ENCODE measurements around the gene NEIL3.

The NEIL3 gene

DNA sequence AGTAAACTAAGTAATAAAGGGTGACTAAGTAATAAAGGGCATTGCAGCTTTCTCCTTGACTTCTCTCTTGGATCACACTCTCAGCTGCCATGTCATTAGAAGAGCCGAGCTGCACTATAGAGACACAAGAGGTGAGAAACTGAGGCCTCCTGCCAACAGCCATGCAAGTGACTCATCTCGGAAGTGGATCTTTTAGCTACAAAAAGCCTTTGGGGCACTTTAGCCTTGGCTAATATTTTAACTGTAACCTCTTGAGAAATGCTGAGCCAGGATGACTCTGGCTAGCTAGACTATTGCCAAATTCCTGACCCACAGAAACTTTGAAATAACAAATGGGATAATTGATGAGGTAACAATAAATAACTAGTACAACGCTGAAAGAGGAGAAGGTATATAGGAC, 1.5 kb upstream of the NEIL3 start:
- no peaks in the 10 kb centered on the region for H3K9me3 ChIP-seq
- no peaks in the 10 kb centered on the region for H3K36me3 ChIP-seq
- no peak overlapping the region for H3K4me3 ChIP-seq (ENCODE audit: low read depth, low read length)
- TF ChIP-seq, protein P1, sequence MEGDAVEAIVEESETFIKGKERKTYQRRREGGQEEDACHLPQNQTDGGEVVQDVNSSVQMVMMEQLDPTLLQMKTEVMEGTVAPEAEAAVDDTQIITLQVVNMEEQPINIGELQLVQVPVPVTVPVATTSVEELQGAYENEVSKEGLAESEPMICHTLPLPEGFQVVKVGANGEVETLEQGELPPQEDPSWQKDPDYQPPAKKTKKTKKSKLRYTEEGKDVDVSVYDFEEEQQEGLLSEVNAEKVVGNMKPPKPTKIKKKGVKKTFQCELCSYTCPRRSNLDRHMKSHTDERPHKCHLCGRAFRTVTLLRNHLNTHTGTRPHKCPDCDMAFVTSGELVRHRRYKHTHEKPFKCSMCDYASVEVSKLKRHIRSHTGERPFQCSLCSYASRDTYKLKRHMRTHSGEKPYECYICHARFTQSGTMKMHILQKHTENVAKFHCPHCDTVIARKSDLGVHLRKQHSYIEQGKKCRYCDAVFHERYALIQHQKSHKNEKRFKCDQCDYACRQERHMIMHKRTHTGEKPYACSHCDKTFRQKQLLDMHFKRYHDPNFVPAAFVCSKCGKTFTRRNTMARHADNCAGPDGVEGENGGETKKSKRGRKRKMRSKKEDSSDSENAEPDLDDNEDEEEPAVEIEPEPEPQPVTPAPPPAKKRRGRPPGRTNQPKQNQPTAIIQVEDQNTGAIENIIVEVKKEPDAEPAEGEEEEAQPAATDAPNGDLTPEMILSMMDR (IDR thresholded peaks at IDR 0.05; ENCODE audit: low read depth, low read length) = no peak
- no peaks in the 10 kb centered on the region for H3K4me1 ChIP-seq
- DNase-seq = no peak
- H3K27me3 ChIP-seq = no peaks in the 10 kb centered on the region

- Histone ChIP-seq H3K36me3 (no peaks in the 10 kb centered on the region), H3K9me3 (no peaks in the 10 kb centered on the region), H3K4me3 (ENCODE audit: low read depth, low read length) (peak overlapping the region; percentile 77), H3K27me3 (no peaks in the 10 kb centered on the region), H3K4me1 (no peaks in the 10 kb centered on the region)
- TF ChIP-seq, protein P1 (IDR thresholded peaks at IDR 0.05; ENCODE audit: low read depth, low read length) = no peak
- no peak for DNase-seq
These were observed 690 bp upstream of the NEIL3 start for GRCh38 chr4:177308847-177309521.

DNA sequence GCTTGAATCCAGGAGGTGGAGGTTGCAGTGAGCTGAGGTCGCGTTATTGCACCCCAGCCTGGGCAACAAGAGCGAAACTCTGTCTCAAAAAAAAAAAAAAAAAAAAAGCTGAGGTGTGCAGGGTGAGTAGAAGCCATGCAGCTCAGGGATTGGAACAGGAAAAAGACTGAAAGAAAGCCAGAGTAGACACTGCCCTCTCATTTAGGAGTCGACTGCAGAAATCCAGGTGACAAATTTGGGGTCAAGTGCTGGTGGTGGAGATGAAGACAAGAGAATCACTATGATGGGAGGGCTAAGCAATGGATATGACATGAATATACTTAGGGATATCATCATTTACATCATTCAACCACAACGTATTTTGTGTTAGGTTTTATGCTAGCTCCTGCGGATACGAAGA, 1.9 kb downstream of the NEIL3 start:
- TF ChIP-seq, protein P1 (IDR thresholded peaks at IDR 0.05; ENCODE audit: low read depth, low read length) = no peak
- H3K9me3 ChIP-seq = no peaks in the 10 kb centered on the region
- H3K4me3 ChIP-seq (ENCODE audit: low read depth, low read length) = no peak overlapping the region
- no peaks in the 10 kb centered on the region for H3K36me3 ChIP-seq
- no peaks in the 10 kb centered on the region for H3K4me1 ChIP-seq
- H3K27me3 ChIP-seq = no peaks in the 10 kb centered on the region
- no peak for DNase-seq

DNA sequence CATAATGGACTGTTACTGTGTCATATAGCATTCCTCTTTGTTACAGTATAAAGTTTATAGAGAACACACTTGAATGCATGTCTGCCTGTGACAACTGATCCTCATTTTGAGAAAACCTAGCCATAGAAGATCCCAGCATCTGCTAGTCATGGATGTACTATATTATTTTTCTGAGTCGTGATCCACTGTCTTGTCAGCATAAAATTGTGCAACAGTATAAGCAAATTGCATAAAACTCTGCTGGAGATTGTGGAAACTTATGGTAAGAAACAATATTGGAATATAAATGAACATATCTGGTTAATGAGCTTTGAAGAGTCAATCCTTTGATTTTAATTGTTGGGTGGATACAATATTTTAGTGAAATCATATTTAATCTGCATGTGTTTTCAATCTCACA, 3.6 kb downstream of the NEIL3 start:
- TF ChIP-seq, protein P1 (IDR thresholded peaks at IDR 0.05; ENCODE audit: low read depth, low read length) = no peak
- Histone ChIP-seq H3K36me3 (no peaks in the 10 kb centered on the region), H3K9me3 (no peaks in the 10 kb centered on the region), H3K4me1 (no peaks in the 10 kb centered on the region), H3K27me3 (no peaks in the 10 kb centered on the region), H3K4me3 (ENCODE audit: low read depth, low read length) (no peak overlapping the region)
- DNase-seq = no peak

GRCh38 chr4:177315767-177316464, 6.2 kb downstream of the NEIL3 start:
- H3K27me3 ChIP-seq = no peaks in the 10 kb centered on the region
- H3K4me1 ChIP-seq = peaks cover 4% of the 10 kb centered on the region; the same call in 1 of the 2 replicates
- H3K4me3 ChIP-seq (ENCODE audit: low read depth, low read length) = no peak overlapping the region
- H3K36me3 ChIP-seq = no peaks in the 10 kb centered on the region
- no peaks in the 10 kb centered on the region for H3K9me3 ChIP-seq
- TF ChIP-seq, protein P1 (IDR thresholded peaks at IDR 0.05; ENCODE audit: low read depth, low read length) = no peak
- no peak for DNase-seq

- H3K36me3 ChIP-seq = peaks cover 13% of the 10 kb centered on the region; the same call in 1 of the 2 replicates
- H3K4me1 ChIP-seq = peaks cover 25% of the 10 kb centered on the region
- H3K27me3 ChIP-seq = no peaks in the 10 kb centered on the region
- TF ChIP-seq, protein P1 (IDR thresholded peaks at IDR 0.05; ENCODE audit: low read depth, low read length) = no peak
- no peak overlapping the region for H3K4me3 ChIP-seq (ENCODE audit: low read depth, low read length)
- no peak for DNase-seq
- no peaks in the 10 kb centered on the region for H3K9me3 ChIP-seq
These were observed 11.0 kb downstream of the NEIL3 start for GRCh38 chr4:177320721-177321120.
